Esophagus mucosa (tissue), 1 donor: ENCODE data around the gene PMM1. TPM values are rescaled to one million over a fixed set of nuclear protein-coding genes. Genes with fewer than 3 reads are reported as not detected.
"Not testable (repeated sequence)": the region's sequence is repeated elsewhere in the genome, so short reads cannot be mapped to it uniquely, and the experiment has no call there.

ENCODE experiments used
- ATAC-seq: fragments of 200-7000 bp; cut with Tn5 transposase; one replicate; pipeline ENCODE4 v1.9.1; 2020
- total RNA-seq: library from RNA; stranded (reverse); gene quantifications from one replicate; pipeline ENCODE4 v1.2.4, GENCODE V29; 2023
- donor health status: DM: yes; HTN: yes; CAD: no.

Gene PMM1
- total RNA-seq, 1 donor from 2014 or later = 30.0 TPM

GRCh38 chr22:41563051-41563711, 26.5 kb downstream of the PMM1 start:
- ATAC-seq = no peak

DNA sequence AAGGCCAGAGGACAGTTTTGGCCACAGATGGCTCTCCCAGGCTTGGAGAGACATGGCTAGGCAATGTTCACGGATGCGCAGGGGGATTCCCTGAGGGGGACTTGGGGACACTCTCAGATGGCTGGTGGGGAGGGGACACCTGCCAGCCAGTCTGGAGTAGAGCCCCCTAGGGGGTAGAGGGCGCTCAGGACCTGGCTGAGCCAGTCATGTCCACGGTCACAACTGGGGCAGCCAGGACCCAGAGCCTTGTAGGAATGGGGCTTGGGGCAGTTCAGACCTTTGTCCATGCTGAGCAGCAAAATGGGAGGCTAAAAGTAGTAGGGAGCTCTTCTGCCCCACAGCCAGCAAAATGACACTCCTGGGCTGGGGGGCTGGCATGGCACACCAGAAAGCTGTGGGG, 27.2 kb downstream of the PMM1 start:
- ATAC-seq = no peak

GRCh38 chr22:41561788-41562187, 27.9 kb downstream of the PMM1 start:
- no peak for ATAC-seq

GRCh38 chr22:41561335-41561734, 28.3 kb downstream of the PMM1 start:
- ATAC-seq = no peak

DNA sequence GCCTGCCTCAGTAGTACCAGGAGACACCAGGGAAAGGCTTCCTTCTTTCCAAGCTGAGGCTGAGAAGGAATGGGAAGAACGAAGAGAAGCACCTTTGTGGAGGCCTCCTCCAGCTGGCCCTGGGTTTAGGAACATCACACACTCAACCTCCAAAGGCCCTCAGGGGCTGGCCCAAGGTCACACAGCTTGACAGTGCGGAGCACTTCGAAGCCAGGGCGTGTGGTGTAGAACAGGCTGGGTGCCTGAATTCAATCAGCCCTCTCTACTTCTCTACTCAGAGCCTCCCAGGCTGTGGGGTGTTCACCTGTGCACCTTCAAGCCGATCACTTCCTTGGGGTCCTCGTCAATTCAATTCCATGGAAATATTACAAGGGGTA, 29.6 kb downstream of the PMM1 start:
- ATAC-seq = no peak

GRCh38 chr22:41558241-41558630, 31.4 kb downstream of the PMM1 start:
- not testable (repeated sequence) for ATAC-seq

GRCh38 chr22:41557401-41558240, 32.0 kb downstream of the PMM1 start:
- peak; percentile 25 for ATAC-seq

DNA sequence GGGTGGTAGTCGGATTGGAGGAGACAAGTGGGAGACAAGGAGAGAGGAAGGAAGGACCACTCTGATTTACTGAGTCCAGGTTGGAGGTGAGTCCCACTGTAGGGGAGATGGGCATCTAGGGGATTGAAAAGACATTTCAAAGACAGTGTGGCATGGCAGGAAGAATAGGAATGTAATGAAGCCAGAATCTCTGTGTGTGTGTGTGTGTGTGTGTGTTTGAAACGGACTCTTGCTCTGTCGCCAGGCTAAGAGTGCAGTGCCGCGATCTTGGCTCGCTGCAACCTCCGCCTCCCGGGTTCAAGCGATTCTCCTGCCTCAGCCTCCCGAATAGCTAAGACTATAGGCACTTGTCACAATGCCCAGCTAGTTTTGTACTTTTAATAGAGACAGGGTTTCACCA, 33.1 kb downstream of the PMM1 start:
- ATAC-seq = no peak

DNA sequence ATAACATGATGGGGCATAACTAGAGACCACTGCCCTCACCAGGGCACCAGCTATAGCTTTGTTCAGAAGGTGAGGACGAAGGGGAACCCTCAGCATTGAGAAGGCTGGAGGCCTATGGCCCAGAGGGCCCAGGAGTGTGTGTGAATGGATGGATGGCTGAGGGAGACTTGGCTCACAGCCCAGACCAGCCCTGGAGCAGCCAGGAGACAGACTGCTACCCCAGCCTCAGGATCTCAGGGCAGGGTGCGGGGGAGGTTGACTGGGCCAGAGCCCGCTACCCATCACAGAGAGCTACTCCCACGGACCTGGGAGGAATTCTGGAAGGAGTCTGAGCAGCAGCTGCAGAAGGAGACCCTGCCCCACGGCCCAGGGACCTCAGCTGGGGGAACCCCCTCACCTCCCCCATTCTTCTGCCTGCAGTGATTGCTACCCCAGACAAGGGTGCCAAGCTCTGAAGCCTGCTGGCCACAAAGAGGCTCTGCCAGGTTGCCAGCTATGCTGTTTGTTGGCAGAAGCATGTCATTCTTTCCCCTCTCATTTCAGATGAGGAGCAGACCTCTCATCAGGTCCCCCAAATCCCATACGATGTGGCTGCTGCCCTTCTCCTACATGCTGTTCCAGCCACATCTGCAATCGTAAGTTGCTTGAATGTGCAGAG, 34.2 kb downstream of the PMM1 start:
- ATAC-seq = peak; percentile 9

DNA sequence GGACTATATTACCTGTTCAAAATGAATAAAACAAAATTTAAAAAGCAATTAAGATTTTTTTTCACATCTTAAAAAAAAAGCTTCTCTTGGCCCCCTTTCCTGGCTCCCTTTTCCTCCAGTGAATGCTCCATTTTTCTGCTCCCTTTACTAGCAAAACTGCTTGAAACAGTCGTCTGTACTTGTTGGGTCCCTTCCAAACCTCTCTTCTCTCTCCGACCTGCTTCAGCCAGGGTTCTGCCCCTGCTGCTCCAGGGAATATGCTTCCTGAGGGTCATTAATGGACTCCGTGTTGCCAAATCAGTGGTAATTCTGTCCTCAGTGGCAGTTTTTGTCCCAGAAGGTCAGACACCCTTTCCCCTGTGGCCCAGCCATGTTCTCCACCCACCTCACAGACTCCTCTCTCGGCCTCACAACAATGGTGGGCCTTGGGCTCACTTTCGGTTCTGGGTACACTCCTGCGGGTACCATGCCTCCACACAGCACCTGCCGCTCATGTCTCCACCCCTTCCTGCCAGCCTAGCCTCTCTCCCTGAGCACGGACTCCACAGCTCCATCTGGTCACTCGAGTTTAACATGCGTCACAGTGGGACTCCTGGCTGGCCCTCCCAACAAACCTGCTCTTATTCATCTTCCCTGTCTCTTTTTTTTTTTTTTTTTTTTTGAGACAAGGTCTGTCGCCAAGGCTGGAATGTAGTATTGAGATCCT, 37.6 kb downstream of the PMM1 start:
- no peak for ATAC-seq

DNA sequence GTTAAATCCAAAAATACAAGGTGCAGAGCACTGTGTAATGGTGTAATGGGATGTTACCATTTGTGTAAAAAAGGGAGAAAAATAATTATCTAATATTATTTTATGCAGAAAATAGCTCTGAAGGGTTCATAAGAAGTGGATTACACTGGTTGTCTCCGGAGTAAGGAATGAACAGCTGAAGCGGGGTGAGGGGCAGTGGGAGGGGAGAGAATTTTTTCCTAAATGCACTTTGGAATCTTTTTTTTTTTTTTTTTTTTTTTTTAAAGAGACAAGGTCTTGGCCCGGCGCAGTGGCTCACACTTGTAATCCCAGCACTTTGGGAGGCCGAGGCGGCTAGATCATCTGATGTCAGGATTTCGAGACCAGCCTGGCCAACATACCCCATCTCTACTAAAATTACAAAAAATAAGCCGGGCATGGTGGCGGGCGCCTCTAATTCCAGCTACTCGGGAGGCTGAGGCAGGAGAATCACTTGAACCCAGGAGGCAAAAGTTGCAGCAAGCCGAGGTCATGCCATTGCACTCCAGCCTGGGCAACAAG, 38.6 kb downstream of the PMM1 start:
- ATAC-seq = no peak

- no peak for ATAC-seq
These were observed 40.8 kb downstream of the PMM1 start for GRCh38 chr22:41548830-41549211.

DNA sequence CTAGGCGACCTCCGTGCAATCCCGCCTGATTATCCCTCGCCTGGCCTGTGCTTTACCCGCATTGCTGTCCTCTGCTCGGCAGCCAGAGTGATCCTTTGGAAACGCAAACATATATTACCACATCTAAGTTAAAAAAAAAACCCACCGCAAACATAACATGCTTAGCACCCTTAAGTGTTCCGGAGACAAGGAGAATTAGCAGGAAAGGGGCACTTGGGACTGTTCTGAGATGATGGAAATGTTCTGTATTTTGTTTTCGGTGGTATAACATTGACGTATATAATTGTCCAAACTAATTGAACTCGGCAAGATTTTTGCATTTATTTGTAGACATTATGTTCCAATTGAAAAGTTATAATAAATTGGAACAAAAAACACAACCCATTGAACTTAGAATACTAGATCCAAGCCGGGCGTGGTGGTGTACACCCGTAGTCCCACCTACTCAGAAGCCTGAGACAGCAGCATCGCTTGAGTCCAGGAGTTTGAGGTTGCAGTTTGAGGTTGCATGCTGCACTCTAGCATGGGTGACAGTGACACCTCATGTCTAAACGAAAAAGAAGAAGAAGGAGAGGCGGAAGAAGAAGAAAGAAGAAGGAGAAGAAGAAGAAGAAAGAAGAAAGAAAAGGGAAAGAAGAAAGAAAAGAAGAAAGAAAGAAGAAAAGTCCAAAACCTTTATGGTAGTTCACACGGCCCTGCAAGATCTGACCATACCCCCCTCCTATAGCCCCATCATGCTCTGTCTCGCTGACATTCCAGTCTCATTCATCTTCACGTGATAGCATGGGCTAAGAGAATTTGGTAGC, 44.8 kb downstream of the PMM1 start:
- ATAC-seq = no peak

DNA sequence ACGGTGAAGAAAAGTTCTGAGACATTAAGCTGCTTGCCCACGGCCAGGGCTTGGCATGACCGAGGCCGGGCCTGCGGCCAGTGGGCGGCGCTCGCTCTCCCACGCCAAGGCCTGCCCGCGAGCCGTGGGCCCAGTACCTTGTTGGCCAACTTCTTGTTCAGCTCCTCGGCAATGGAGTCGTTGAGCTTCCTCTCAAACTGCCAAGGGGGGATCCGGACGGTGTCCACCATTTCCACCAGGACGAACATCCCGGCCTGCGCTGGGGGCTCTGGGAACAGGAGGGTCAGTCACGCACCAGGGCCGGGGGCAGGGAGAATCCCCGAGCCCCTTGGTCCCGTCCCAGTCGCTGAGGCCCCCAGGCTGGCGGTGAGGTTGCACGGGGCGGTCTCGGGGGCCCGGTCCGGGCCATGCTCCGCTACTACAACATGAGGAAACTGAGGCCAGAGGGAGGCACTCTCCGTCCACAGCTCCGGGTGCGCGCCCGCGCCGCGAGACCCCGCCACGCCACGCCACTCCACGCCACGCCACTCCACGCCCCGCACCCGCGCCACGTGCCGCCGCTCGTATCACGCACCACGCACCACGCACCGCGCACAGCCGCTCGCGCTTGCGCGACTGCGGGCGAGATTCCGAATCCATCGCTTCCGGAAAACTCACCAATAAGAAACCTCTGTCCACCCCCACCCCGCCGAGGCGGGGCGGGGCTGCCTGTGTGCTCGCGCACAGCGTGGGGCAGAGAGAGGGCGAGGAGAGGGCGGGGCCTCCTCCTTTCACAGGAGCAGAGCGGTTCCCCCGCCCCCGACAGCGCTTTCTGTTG, 45.6 kb downstream of the PMM1 start, which contains the start of gene POLR3H:
Gene POLR3H, minus strand, starts transcription at position 617 of the 817 bp plus-strand sequence. Its CDS starts 369 bp downstream, at position 248.
- ATAC-seq = peak; percentile 99

DNA sequence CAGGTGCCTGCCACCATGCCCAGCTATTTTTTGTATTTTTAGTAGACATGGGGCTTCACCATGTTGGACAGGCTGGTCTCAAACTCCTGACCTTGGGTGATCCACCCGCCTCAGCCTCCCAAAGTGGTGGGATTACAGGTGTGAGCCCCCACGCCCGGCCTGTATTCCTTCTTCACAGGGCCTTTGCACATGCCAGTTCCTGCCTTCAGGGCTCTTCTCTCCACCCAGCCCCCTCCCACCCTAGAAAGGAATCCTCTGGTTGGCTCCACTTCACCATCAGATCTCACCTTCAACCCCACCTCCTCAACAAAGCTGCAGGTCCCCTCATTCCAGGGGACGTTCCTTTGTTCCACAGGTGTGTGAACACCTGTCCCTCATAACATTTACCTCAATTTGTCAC, 47.4 kb downstream of the PMM1 start:
- no peak for ATAC-seq

DNA sequence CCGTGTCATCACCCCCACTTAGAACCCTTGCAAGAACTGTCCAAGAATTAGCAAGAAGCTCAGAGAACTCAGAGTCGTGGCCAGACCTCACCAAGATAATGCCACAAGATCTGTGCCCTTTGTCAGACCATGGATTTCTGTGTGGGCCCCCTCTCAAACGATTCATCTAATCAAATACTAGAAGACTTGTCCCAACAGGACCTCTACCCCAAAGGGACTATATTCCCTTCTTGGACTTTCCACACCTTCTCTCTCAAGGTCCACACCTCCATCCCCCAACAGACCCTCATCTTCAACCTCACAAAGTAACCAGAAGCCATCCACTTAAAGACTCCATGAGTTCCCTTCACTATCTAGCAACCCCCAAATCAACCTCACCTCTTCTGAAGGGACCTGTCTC, 48.2 kb downstream of the PMM1 start:
- no peak for ATAC-seq

DNA sequence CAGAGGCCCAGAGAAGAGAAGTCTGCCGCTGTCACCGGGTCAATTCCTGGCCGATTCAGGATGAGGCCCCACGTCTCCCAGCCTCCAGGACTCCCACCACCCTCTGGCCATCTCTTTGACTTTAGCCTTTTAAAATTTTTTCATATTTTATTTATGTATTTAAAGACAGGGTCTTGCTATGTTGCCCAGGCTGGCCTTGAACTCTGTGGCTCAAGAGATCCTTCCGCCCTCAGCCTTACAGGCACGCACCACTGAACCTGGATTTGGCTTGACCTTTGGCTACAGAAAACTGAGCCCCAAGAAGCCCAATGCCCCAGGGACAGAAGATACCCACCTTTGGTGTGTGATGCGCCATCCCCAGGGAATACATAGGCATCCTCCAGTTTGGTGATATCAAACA, 49.3 kb downstream of the PMM1 start:
- no peak for ATAC-seq

- ATAC-seq = no peak
These were observed 49.7 kb downstream of the PMM1 start for GRCh38 chr22:41540006-41540315.

DNA sequence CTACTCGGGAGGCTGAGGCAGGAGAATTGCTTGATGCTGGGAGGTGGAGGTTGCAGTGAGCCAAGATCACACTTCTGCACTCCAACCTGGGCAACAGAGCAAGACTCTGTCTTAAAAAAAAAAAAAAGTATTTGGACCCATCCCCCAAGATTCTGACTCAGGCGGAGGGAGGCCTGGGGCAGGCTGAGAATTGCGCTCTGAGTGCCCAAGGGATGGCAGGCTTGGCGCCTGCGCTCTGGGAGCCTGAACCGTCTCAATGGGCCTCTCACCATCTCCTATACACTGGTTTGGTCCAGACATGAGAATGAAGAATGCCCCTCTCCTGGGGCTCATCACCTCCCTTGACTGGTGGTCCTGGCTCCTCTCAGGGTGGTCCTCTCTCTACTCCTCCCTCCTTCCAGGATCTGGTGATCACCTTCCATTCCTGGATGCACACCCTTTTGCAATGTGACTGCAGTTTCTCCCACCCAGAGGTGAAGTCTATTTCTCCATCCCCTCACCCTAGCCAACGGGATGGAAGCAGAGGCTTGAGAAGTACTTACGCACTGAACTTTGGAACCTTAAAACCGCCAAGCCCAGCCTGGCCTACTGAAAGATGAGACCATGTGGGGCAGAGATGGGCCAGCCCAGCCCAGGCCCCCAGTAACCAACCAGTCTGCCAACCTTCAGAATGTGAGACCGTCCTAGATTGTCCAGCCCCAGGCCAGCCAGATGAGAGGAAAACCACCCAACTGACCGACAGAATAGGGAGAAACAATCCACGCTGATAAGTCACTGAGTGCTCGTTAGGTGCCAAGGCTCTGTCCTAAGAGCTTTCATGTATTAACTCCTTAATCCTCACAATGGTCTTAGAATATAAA, 50.3 kb downstream of the PMM1 start:
- ATAC-seq = no peak

- ATAC-seq = no peak
These were observed 51.1 kb downstream of the PMM1 start for GRCh38 chr22:41538583-41538982.
